ENCODE measurements around the gene FAM136A.

GRCh38 chr2:70304498-70304897, 2.6 kb upstream of the FAM136A start:
- TF ChIP-seq CTCF (IDR thresholded peaks at IDR 0.05) (no peak), ZFX (IDR thresholded peaks at IDR 0.05; ENCODE audit: borderline replicate concordance) (no peak)

Data from 22Rv1 (cell line).